ENCODE results near the gene GNG3. TPM values are rescaled to one million over a fixed set of nuclear protein-coding genes. Genes with fewer than 3 reads are reported as not detected.
"Not testable (repeated sequence)": the region's sequence is repeated elsewhere in the genome, so short reads cannot be mapped to it uniquely, and the experiment has no call there.

GNG3 gene
- total RNA-seq, 1 donor from 2014 or later, result not detected

DNA sequence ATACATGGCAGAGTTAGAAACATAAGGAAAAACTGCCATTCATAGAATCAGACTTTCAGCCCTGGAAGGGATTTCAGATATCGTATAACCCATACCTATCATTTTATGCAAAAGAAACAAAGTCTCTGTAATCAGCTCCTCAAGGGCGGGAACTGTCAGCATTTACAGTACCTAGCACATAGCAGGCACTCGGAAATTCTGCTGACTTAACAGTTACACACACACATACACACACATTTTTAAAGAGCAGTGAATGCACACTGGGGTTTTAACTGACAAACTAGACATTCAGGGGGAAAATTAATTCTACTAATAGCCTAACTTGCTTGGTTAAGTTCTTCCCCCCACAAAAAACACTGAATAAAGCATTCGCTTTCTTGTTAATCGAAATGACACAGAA, 8.7 kb downstream of the GNG3 start:
- DNase-seq (ENCODE audit: low spot score), result no peak

DNA sequence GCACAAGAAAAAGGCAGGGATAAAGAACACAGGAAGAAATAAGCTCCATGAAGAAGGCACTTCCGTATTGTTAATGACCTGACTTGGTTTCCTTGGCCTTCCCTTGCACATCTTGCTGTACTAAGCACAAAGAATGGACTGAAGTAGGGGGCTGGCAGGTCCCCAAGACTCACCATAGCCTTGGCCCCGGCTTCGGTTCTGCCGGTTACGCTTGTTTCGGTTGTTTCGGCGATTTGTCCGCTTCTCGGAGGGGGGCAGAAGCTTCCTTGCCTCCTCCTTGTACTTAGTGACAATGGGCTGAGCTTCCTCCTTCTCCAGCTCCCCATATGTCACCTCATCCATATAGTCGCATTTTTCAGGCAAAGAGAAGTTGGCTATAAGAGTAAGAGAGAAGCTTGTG, 9.3 kb downstream of the GNG3 start:
- peak; percentile 76 for DNase-seq (ENCODE audit: low spot score)

DNA sequence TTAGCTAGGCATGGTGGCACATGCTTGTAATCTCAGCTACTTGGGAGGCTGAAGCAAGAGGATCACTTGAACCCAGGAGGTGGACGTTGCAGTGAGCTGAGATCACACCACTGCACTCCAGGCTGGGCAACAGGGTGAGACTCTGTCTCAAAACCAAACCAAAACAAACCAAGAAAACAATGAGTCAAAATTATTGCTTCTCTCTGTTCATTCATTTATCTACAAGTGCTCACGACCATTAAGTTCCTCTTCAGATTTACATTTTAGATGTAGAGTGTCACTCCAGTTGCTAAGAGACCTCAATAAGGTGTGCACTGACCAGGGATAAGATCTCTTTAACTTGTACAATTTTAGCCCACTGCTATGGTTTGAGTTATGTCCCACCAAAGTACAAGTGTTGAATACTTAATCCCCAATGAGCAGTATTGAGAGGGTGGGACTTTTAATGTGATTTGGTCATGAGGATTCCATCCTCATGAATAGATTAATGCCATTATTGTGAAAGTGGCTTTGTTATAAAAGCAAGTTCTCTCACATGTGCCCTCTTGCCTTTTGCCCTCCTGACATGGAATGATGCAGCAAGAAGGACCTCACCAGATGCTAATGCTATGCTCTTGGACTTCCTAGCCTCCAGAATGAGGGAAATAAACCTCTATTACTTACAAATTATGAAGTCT, 12.0 kb downstream of the GNG3 start:
- no peak for DNase-seq (ENCODE audit: low spot score)

GRCh38 chr11:62721994-62722393, 14.5 kb downstream of the GNG3 start:
- no peak for DNase-seq (ENCODE audit: low spot score)

DNA sequence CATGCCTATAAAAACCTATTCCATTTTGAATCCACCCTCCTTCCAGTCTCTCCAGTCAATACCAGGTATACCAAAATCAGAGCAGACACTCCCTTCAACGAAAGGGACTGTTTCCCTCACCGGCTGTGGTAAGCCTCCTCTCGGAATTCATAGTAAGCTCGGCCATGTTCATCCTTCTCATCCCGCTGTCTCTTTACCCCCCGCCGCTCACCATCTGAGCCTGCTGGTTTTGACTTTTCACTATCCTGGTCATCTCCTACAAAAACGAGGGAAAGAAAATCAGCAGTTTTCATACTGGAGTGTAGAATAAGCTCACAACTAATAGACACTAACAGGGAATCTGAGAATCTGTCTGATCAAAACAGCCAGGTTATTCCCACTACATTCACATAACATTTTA, 16.7 kb downstream of the GNG3 start:
- no peak for DNase-seq (ENCODE audit: low spot score)

GRCh38 chr11:62725646-62726045, 18.2 kb downstream of the GNG3 start:
- no peak for DNase-seq (ENCODE audit: low spot score)

DNA sequence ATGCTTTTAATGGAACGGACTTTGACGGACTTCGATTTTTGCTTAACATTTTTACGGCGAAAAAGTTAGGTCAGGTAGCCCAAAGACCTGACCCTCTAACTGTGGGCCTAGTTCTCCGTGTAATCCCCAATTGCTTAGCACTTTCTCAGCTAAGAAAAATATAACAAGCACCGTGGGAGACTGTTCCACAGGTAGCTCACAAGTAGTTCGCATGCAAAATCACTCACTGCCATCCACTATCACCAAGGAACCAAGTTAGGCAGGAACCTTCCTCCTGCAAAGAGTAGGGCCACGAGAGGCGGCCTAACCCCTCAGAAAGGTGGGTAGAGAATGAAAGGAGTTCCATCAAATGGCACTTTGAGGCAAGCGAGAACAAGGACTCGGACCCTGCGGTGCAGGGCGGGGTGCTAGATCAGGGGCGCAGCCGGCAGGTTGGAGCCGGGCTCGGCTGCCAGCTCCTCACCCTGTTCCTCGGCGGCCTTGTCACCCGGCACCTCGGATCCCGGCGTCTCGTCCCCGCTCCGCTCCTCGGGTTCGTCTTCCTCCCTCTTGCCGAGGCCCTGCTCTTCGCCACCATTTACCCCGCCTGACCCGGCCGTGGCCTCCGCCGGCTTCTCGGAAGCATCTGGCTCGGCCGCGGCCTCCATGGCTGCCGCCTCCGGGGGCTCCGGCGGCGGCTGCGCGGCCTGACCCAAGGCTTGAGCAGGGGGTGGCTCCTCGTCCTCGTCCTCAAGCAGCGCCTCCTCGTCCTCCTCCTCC, 18.9 kb downstream of the GNG3 start:
- DNase-seq (ENCODE audit: low spot score), result no peak

DNA sequence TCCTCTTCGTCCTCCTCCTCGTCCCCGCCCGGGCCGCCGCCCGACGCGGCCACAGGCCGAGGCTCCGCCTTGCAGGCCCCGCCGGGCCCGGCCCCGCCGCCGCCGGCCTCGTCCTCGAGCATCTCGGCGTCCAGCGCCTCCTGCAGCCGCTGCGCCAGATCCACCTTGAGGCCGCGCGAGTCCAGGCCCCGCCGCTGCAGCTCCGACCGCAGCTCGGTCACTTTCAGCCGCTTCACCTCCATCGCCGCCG, 19.4 kb downstream of the GNG3 start:
- no peak for DNase-seq (ENCODE audit: low spot score)

GRCh38 chr11:62727165-62727871, 19.8 kb downstream of the GNG3 start, which contains the start of gene HNRNPUL2:
HNRNPUL2 (minus strand) TSS chr11:62727457; CDS start chr11:62727156, 301 bp downstream.
- DNase-seq (ENCODE audit: low spot score), result peak; percentile 100

- no peak for DNase-seq (ENCODE audit: low spot score)
Observed at GRCh38 chr11:62727872-62728170, 20.3 kb downstream of the GNG3 start.

DNA sequence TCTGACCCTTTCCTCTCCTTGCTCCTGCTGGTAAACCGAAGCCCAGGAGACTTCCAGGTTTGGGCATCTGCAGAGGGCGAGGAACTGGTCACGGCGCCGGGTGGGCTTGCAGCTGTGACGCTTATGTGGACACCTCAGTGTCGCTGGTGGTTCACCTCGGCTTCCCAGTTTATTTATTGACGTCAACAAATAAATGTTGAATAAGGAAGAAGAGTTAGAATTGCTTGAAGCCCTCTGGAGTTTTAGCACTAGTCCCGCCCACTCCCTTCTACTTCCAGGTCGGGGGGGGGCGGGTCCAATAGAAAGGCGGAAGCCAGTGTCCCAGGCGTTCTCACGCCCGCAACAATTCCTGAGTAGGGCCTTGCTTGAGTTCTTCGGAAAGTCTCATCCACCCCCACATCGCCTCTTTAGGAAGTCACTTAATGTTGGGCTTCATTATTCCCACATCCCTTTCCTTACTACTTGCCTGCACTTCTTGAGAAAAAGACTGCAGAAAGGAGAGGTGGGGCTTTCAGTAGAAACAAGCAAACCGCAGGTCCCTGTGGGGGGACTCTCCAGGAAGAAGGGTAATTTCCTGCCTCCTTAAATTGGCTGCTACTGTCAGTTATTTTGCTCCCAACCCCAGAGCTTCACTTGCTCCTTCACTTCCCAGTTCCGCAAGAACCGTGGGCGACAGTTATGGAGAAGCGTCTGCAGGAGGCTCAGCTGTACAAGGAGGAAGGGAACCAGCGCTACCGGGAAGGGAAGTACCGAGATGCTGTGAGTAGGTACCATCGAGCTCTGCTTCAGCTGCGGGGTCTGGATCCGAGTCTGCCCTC, 20.9 kb downstream of the GNG3 start, which contains the start of gene TTC9C:
TSS of gene TTC9C (plus strand) at position 316 of the 818 bp plus-strand sequence. CDS start at position 679, 363 bp downstream.
- DNase-seq (ENCODE audit: low spot score), result no peak

- DNase-seq (ENCODE audit: low spot score), result not testable (repeated sequence)
Observed at GRCh38 chr11:62730076-62730475, 22.6 kb downstream of the GNG3 start.

- DNase-seq (ENCODE audit: low spot score), result no peak
Observed at GRCh38 chr11:62732830-62733229, 25.4 kb downstream of the GNG3 start.

GRCh38 chr11:62737196-62737595, 29.7 kb downstream of the GNG3 start:
- no peak for DNase-seq (ENCODE audit: low spot score)

DNA sequence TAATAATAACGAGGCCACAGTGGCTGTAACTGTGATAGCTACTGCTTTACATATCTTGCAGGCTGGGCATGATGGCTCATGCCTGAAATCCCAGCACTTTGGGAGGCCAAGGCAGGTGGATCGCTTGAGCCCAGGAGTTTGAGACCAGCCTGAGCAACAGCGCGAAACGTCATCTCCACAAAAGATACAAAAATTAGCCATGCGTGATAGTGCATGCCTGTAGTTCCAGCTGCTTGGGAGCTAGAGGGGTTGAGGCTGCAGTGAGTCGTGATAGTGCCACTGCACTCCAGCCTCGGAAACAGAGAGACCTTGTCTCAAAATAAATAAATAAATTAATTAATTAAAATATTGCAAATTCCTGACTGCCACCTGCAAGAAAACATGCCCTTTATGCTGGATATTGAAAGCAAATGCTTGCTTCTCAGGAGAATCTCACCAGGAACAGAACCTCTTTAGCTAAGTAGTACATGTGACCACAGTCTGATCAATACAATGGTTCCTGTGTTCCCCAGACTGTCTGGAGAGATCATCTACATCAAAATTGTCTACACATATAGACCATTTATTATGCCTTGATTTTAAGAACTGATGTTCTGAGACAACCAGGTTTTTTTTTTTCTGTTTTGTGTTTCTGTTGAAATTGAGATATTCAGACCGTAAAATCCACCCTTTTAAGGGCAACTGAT, 40.1 kb downstream of the GNG3 start:
- DNase-seq (ENCODE audit: low spot score), result no peak

DNA sequence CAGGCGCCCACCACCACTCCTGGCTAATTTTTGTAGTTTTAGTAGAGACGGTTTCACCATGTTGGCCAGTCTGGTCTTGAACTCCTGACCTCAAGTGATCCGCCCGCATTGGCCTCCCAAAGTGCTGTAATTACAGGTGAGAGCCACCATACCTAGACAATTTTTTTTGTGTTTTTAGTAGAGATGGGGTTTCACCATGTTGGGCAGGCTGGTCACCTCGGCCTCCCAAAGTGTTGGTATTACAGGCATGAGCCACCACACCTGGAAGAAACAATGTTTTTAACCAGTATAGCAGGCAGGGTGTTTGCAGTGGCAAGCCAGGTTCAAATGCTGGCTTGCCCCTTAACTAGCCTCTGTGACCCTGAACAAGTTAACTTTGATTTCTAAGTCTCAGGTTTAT, 42.5 kb downstream of the GNG3 start:
- DNase-seq (ENCODE audit: low spot score), result not testable (repeated sequence)

- DNase-seq (ENCODE audit: low spot score), result no peak
Observed at GRCh38 chr11:62752177-62752785, 44.8 kb downstream of the GNG3 start.

GRCh38 chr11:62752994-62753735, 45.7 kb downstream of the GNG3 start:
- no peak for DNase-seq (ENCODE audit: low spot score)

DNA sequence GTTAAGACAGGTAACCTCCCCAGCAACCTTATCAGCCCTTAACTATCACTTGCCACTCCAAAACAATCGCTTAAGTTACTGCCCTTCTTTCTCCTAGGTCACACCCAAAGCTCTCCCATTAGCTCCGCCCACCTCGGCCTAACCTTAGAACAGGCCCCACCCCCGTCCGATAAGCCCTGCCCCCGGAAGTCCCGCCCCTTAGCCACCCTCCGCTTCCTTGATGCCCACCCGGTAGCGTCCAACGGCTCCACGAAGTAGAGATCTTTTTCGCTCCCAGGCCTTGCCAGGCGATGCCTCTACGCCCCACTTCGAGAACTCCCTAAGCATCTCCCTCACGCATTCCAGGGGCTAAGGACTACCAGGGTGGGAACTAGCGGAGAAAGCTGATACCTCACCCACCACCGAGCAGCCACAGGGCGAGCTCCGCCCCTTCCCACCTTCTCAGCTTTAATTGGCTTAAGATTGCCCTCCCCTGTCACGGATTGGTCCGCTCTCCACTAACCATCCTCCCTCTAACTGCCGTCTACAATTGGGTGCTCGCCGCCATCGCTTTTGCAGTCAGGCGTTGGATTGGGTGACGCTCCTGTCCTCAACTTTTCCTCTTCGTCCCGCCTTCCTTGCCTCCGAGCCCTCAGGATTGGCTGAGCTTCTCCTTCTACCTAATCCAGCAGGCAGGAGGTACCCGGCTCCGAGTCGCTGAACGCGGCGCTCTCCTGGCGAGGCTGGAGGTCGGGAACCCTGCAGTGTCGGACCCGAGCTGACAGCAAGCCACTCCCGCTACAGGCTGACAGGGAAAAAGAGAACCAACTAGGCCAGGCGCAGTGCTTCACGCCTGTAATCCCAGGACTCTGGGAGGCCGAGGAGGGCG, 46.5 kb downstream of the GNG3 start, which contains the start of gene ZBTB3:
TSS of gene ZBTB3 (minus strand) at position 425 of the 868 bp plus-strand sequence. CDS start 496 bp downstream, outside the sequence.
- peak; percentile 96 for DNase-seq (ENCODE audit: low spot score)

Measured in mesenteric fat pad (tissue), 1 donor.